Neural cell (in vitro differentiated cells): Measurements from ENCODE around the gene PIERCE2. TPM values are rescaled to one million over a fixed set of nuclear protein-coding genes. Genes with fewer than 3 reads are reported as not detected.

ENCODE experiments used
- H2AFZ ChIP-seq: fragments of 200-600, 300-800 bp; sonication (generic), shearing (Covaris generic); 2 replicates; pipeline ENCODE4 v1.6.0; 2014; ENCODE audit warnings: low read depth, mild to moderate bottlenecking, antibody characterized with exemption, low read length, moderate library complexity
- H3F3A ChIP-seq: fragments of 200-600 bp; shearing (Covaris generic); 2 replicates; pipeline ENCODE4 v1.6.1; 2016; ENCODE audit warnings: mild to moderate bottlenecking, moderate library complexity, mixed read lengths, antibody characterized with exemption, low read length; ENCODE audit not compliant: insufficient read depth, poor library complexity, severe bottlenecking
- H3K27ac ChIP-seq: fragments of 200-600, 300-800 bp; sonication (generic), shearing (Covaris generic); 2 replicates; pipeline ENCODE4 v1.5.1; 2014; ENCODE audit warnings: mild to moderate bottlenecking, low read length, moderate library complexity
- H3K27me3 ChIP-seq: fragments of 300-800, 200-600 bp; sonication (generic), shearing (Covaris generic); 2 replicates; pipeline ENCODE4 v1.6.0; 2014; ENCODE audit warnings: mild to moderate bottlenecking, low read depth, low read length, moderate library complexity; ENCODE audit not compliant: insufficient read depth
- H3K36me3 ChIP-seq: fragments of 300-800, 200-600 bp; sonication (generic), shearing (Covaris generic); 2 replicates; pipeline ENCODE4 v1.5.1; 2014; ENCODE audit warnings: mild to moderate bottlenecking, antibody characterized with exemption, low read length, moderate library complexity; ENCODE audit not compliant: insufficient read depth
- H3K4me2 ChIP-seq: fragments of 300-800, 200-600 bp; sonication (generic), shearing (Covaris generic); 2 replicates; pipeline ENCODE4 v1.6.0; 2014; ENCODE audit warnings: mild to moderate bottlenecking, low read length
- H3K4me3 ChIP-seq: fragments of 300-800, 200-600 bp; sonication (generic), shearing (Covaris generic); 2 replicates; pipeline ENCODE4 v1.5.1; 2014; ENCODE audit warnings: mild to moderate bottlenecking, low read length, moderate library complexity
- H3K79me2 ChIP-seq: fragments of 200-600 bp; shearing (Covaris generic); replicated peaks from 2 replicates; pipeline ENCODE4 v1.6.0; 2014; ENCODE audit warnings: mild to moderate bottlenecking, low read length, moderate library complexity; ENCODE audit not compliant: insufficient read depth
- H3K9ac ChIP-seq: fragments of 300-800, 200-600 bp; sonication (generic), shearing (Covaris generic); 2 replicates; pipeline ENCODE4 v1.6.1; 2016; ENCODE audit warnings: mild to moderate bottlenecking, low read length, mixed read lengths
- H3K9me2 ChIP-seq: fragments of 200-600 bp; shearing (Covaris generic); 2 replicates; pipeline ENCODE4 v1.6.1; 2016; ENCODE audit warnings: mild to moderate bottlenecking, low read length, mixed read lengths; ENCODE audit not compliant: insufficient read depth
- H3K9me3 ChIP-seq: fragments of 200-600, 300-800 bp; sonication (generic), shearing (Covaris generic); 2 replicates; pipeline ENCODE4 v1.6.1; 2016; ENCODE audit warnings: mild to moderate bottlenecking, mixed run types, low read length, moderate library complexity, mixed read lengths
- H4K20me1 ChIP-seq: fragments of 200-600 bp; shearing (Covaris generic); 2 replicates; pipeline ENCODE4 v1.6.1; 2016; ENCODE audit warnings: mild to moderate bottlenecking, mixed run types; ENCODE audit not compliant: insufficient read depth
- EP300 ChIP-seq: fragments of 450-650 bp; conservative IDR thresholded peaks from 2 replicates; pipeline ENCODE4 v1.6.1; 2014; ENCODE audit warnings: antibody characterized with exemption, mild to moderate bottlenecking, moderate library complexity; ENCODE audit not compliant: poor library complexity, severe bottlenecking
- EZH2 ChIP-seq: fragments of 200-600, 300-800 bp; shearing (Covaris generic), sonication (generic); IDR thresholded peaks from 2 replicates; pipeline ENCODE4 v1.6.1; 2014; ENCODE audit warnings: antibody characterized with exemption, low read length, borderline replicate concordance, mild to moderate bottlenecking; ENCODE audit not compliant: insufficient read depth, poor library complexity, severe bottlenecking
- MXI1 ChIP-seq: fragments of 450-650 bp; conservative IDR thresholded peaks from 2 replicates; pipeline ENCODE4 v1.6.1; 2014; ENCODE audit warnings: antibody characterized with exemption, mild to moderate bottlenecking; ENCODE audit not compliant: poor library complexity, severe bottlenecking
- POLR2AphosphoS5 ChIP-seq: IDR thresholded peaks from 2 replicates; pipeline ENCODE4 v1.6.1; 2012
- RAD21 ChIP-seq: fragments of 450-650 bp; conservative IDR thresholded peaks from 2 replicates; pipeline ENCODE4 v1.6.1; 2014; ENCODE audit warnings: antibody characterized with exemption, mild to moderate bottlenecking, moderate library complexity
- SMC3 ChIP-seq: fragments of 450-650 bp; conservative IDR thresholded peaks from 2 replicates; pipeline ENCODE4 v1.6.1; 2014; ENCODE audit warnings: antibody characterized with exemption, mild to moderate bottlenecking, moderate library complexity; ENCODE audit not compliant: poor library complexity
- TAF1 ChIP-seq: IDR thresholded peaks from 2 replicates; pipeline ENCODE4 v1.6.1; 2012; ENCODE audit warnings: low read depth
- polyA plus RNA-seq: library from polyadenylated mRNA; depleted of rRNA; stranded (reverse); fragments of >200 nt; gene quantifications from 2 replicates; pipeline ENCODE4 v1.2.3, GENCODE V29; 2014
- TF ChIP-seq, protein P1 (sequence below): IDR thresholded peaks from 2 replicates; pipeline ENCODE4 v1.6.1; 2012; ENCODE audit warnings: borderline replicate concordance
- TF ChIP-seq, protein P2 (sequence below): fragments of 450-650 bp; IDR thresholded peaks from 2 replicates; pipeline ENCODE4 v1.5.1; 2014; ENCODE audit warnings: antibody characterized with exemption, mild to moderate bottlenecking, moderate library complexity; ENCODE audit not compliant: poor library complexity, severe bottlenecking

The PIERCE2 gene
- polyA plus RNA-seq, 1 donor from 2014 or later, result 10.2 TPM

DNA sequence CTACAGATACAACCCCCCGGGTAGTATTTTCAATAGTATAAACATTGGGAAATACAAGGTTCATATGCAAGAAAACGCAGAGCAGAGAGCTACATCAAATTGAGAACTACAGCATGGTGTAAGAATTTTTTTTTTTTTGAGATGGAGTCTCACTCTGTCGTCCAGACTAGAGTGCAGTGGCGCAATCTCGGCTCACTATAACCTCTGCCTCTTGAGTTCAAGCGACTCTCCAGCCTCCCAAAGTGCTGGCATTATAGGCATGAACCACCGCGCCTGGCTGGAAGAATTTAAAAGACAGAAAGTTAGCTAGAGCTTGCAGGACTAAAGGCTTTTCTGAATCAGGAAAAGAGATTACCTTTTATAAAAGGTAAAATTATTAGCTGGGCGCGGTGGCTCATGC is 47.2 kb upstream of the PIERCE2 start:
- no peak for TF ChIP-seq POLR2AphosphoS5
- TF ChIP-seq EZH2, result no peak
- no peak for TF ChIP-seq TAF1
- TF ChIP-seq EP300, result no peak
- no peak for TF ChIP-seq RAD21
- TF ChIP-seq, protein P1, sequence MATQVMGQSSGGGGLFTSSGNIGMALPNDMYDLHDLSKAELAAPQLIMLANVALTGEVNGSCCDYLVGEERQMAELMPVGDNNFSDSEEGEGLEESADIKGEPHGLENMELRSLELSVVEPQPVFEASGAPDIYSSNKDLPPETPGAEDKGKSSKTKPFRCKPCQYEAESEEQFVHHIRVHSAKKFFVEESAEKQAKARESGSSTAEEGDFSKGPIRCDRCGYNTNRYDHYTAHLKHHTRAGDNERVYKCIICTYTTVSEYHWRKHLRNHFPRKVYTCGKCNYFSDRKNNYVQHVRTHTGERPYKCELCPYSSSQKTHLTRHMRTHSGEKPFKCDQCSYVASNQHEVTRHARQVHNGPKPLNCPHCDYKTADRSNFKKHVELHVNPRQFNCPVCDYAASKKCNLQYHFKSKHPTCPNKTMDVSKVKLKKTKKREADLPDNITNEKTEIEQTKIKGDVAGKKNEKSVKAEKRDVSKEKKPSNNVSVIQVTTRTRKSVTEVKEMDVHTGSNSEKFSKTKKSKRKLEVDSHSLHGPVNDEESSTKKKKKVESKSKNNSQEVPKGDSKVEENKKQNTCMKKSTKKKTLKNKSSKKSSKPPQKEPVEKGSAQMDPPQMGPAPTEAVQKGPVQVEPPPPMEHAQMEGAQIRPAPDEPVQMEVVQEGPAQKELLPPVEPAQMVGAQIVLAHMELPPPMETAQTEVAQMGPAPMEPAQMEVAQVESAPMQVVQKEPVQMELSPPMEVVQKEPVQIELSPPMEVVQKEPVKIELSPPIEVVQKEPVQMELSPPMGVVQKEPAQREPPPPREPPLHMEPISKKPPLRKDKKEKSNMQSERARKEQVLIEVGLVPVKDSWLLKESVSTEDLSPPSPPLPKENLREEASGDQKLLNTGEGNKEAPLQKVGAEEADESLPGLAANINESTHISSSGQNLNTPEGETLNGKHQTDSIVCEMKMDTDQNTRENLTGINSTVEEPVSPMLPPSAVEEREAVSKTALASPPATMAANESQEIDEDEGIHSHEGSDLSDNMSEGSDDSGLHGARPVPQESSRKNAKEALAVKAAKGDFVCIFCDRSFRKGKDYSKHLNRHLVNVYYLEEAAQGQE, result no peak
- TF ChIP-seq, protein P2, sequence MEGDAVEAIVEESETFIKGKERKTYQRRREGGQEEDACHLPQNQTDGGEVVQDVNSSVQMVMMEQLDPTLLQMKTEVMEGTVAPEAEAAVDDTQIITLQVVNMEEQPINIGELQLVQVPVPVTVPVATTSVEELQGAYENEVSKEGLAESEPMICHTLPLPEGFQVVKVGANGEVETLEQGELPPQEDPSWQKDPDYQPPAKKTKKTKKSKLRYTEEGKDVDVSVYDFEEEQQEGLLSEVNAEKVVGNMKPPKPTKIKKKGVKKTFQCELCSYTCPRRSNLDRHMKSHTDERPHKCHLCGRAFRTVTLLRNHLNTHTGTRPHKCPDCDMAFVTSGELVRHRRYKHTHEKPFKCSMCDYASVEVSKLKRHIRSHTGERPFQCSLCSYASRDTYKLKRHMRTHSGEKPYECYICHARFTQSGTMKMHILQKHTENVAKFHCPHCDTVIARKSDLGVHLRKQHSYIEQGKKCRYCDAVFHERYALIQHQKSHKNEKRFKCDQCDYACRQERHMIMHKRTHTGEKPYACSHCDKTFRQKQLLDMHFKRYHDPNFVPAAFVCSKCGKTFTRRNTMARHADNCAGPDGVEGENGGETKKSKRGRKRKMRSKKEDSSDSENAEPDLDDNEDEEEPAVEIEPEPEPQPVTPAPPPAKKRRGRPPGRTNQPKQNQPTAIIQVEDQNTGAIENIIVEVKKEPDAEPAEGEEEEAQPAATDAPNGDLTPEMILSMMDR, result no peak
- TF ChIP-seq MXI1, result no peak
- no peak for TF ChIP-seq SMC3
- H3K4me3 ChIP-seq, result no peak overlapping the region
- H3K4me2 ChIP-seq, result no peak overlapping the region
- H3F3A ChIP-seq, result no peaks in the 10 kb centered on the region
- H4K20me1 ChIP-seq, result no peaks in the 10 kb centered on the region
- H3K27me3 ChIP-seq, result no peaks in the 10 kb centered on the region
- H2AFZ ChIP-seq, result no peak overlapping the region
- H3K9me2 ChIP-seq, result no peaks in the 10 kb centered on the region
- no peak overlapping the region for H3K9ac ChIP-seq
- no peaks in the 10 kb centered on the region for H3K36me3 ChIP-seq
- H3K79me2 ChIP-seq, result no peaks in the 10 kb centered on the region
- no peaks in the 10 kb centered on the region for H3K9me3 ChIP-seq
- H3K27ac ChIP-seq, result no peak overlapping the region

DNA sequence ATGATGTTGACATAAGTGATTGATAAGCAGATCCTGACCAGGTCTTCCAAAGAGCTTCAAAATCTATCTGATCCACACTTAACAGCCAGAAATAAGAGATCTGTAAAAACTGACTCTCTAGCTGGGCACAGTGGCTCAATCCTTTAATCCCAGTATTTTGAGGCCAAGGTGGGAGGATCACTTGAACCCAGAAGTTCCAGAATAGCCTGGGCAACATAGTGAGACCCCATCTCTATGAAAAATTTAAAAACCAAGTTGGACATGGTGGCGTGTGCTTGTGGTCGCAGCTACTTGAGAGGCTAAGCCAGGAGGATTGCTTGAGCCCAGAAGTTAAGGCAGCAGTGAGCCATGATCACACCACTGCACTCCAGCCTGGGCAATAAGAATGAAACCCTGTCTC is 45.7 kb upstream of the PIERCE2 start:
- TF ChIP-seq TAF1 (no peak), RAD21 (no peak), MXI1 (no peak), EP300 (no peak), EZH2 (no peak), POLR2AphosphoS5 (no peak), SMC3 (no peak)
- TF ChIP-seq, protein P2, result no peak
- TF ChIP-seq, protein P1, result no peak
- Histone ChIP-seq H3K9ac (no peak overlapping the region), H3K4me2 (no peak overlapping the region), H3K27ac (no peak overlapping the region), H3K9me2 (no peaks in the 10 kb centered on the region), H3K36me3 (no peaks in the 10 kb centered on the region), H4K20me1 (no peaks in the 10 kb centered on the region), H3K9me3 (no peaks in the 10 kb centered on the region), H3K79me2 (no peaks in the 10 kb centered on the region), H3F3A (no peaks in the 10 kb centered on the region), H3K4me3 (no peak overlapping the region), H3K27me3 (no peaks in the 10 kb centered on the region), H2AFZ (no peak overlapping the region)
